Astrocyte (in vitro differentiated cells and primary cell): Measurements from ENCODE around the gene IL15.
"Not testable (repeated sequence)": the region's sequence is repeated elsewhere in the genome, so short reads cannot be mapped to it uniquely, and the experiment has no call there.

Experiments
- EZH2 ChIP-seq: IDR thresholded peaks from 2 replicates; pipeline ENCODE4 v1.6.1; 2012; ENCODE audit warnings: mild to moderate bottlenecking, low read length, inconsistent platforms; ENCODE audit not compliant: insufficient read depth
- TF ChIP-seq, protein P1 (sequence below): IDR thresholded peaks from 2 replicates; pipeline ENCODE4 v1.5.1; 2011; ENCODE audit warnings: low read depth, mild to moderate bottlenecking, inconsistent platforms, low read length, moderate library complexity; ENCODE audit not compliant: insufficient read depth

DNA sequence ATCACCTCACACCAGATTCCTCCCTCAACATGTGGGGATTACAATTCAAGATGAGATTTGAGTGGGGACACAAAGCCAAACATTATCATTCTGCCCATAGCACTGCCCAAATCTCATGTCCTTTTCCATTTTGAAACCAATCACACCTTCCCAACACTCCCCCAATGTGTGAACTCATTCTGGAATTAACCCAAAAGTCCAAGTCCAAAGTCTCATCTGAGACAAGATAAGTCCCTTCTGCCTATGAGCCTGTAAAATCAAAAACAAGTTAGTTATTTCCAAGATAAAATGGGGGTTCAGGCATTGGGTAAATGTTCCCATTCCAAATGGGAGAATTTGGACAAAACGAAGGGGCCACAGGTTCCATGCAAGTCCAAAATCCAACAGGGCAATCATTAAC, 54.9 kb downstream of the IL15 start:
- TF ChIP-seq, protein P1, sequence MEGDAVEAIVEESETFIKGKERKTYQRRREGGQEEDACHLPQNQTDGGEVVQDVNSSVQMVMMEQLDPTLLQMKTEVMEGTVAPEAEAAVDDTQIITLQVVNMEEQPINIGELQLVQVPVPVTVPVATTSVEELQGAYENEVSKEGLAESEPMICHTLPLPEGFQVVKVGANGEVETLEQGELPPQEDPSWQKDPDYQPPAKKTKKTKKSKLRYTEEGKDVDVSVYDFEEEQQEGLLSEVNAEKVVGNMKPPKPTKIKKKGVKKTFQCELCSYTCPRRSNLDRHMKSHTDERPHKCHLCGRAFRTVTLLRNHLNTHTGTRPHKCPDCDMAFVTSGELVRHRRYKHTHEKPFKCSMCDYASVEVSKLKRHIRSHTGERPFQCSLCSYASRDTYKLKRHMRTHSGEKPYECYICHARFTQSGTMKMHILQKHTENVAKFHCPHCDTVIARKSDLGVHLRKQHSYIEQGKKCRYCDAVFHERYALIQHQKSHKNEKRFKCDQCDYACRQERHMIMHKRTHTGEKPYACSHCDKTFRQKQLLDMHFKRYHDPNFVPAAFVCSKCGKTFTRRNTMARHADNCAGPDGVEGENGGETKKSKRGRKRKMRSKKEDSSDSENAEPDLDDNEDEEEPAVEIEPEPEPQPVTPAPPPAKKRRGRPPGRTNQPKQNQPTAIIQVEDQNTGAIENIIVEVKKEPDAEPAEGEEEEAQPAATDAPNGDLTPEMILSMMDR: not testable (repeated sequence)
- not testable (repeated sequence) for TF ChIP-seq EZH2
